ENCODE results near the gene STAMBP.

STAMBP gene

GRCh38 chr2:73890301-73891092, 61.7 kb downstream of the STAMBP start:
- Histone ChIP-seq H3K9me3 (ENCODE audit: insufficient read depth, low read depth, low read length) (no peaks in the 10 kb centered on the region), H2AFZ (ENCODE audit: low read length) (no peak overlapping the region), H3K9me2 (replicated peaks; ENCODE audit: low read depth, low read length) (no peaks in the 10 kb centered on the region), H3K79me2 (ENCODE audit: insufficient read depth, low read length) (no peaks in the 10 kb centered on the region), H3K4me1 (ENCODE audit: insufficient read depth, low read length, poor library complexity, severe bottlenecking) (peaks cover 7% of the 10 kb centered on the region), H3K27me3 (ENCODE audit: insufficient read depth, low read length, poor library complexity, severe bottlenecking) (no peaks in the 10 kb centered on the region), H3F3A (ENCODE audit: low read depth) (no peaks in the 10 kb centered on the region), H3K4me3 (ENCODE audit: low read length, poor library complexity, severe bottlenecking) (no peak overlapping the region), H3K9ac (ENCODE audit: low read depth, low read length, poor library complexity, severe bottlenecking) (no peak overlapping the region), H3K4me2 (ENCODE audit: low read depth, low read length, poor library complexity, severe bottlenecking) (no peak overlapping the region), H4K20me1 (ENCODE audit: insufficient read depth, low read length, poor library complexity, severe bottlenecking) (no peaks in the 10 kb centered on the region), H3K36me3 (ENCODE audit: insufficient read depth, low read length) (no peaks in the 10 kb centered on the region)
- TF ChIP-seq EZH2phosphoT487 (IDR thresholded peaks at IDR 0.05; ENCODE audit: borderline replicate concordance) (no peak), CTCF (conservative IDR thresholded peaks at IDR 0.05; ENCODE audit: low read length) (no peak)

- H3K9me2 ChIP-seq (replicated peaks; ENCODE audit: low read depth, low read length), result no peaks in the 10 kb centered on the region
- no peak overlapping the region for H3K9ac ChIP-seq (ENCODE audit: low read depth, low read length, poor library complexity, severe bottlenecking)
- H3K79me2 ChIP-seq (ENCODE audit: insufficient read depth, low read length), result no peaks in the 10 kb centered on the region
- no peaks in the 10 kb centered on the region for H3K27me3 ChIP-seq (ENCODE audit: insufficient read depth, low read length, poor library complexity, severe bottlenecking)
- H2AFZ ChIP-seq (ENCODE audit: low read length), result no peak overlapping the region
- H3K4me1 ChIP-seq (ENCODE audit: insufficient read depth, low read length, poor library complexity, severe bottlenecking), result peaks cover 14% of the 10 kb centered on the region
- H3K9me3 ChIP-seq (ENCODE audit: insufficient read depth, low read depth, low read length), result no peaks in the 10 kb centered on the region
- peaks cover 2% of the 10 kb centered on the region; the same call in 1 of the 2 replicates for H3F3A ChIP-seq (ENCODE audit: low read depth)
- no peaks in the 10 kb centered on the region for H4K20me1 ChIP-seq (ENCODE audit: insufficient read depth, low read length, poor library complexity, severe bottlenecking)
- H3K4me2 ChIP-seq (ENCODE audit: low read depth, low read length, poor library complexity, severe bottlenecking), result no peak overlapping the region
- H3K4me3 ChIP-seq (ENCODE audit: low read length, poor library complexity, severe bottlenecking), result no peak overlapping the region
- TF ChIP-seq CTCF (conservative IDR thresholded peaks at IDR 0.05; ENCODE audit: low read length), result no peak
- no peaks in the 10 kb centered on the region for H3K36me3 ChIP-seq (ENCODE audit: insufficient read depth, low read length)
Measured at GRCh38 chr2:73891276-73891901, 62.6 kb downstream of the STAMBP start.

GRCh38 chr2:73892631-73893329, 64.0 kb downstream of the STAMBP start, which contains the start of gene ACTG2:
TSS of gene ACTG2 (plus strand) at chr2:73893008. CDS start at chr2:73901312, 8,304 bp downstream.
- Histone ChIP-seq H3K4me2 (ENCODE audit: low read depth, low read length, poor library complexity, severe bottlenecking) (no peak within 1 kb of the TSS), H3K9me2 (replicated peaks; ENCODE audit: low read depth, low read length) (no peaks in the 10 kb centered on the region), H3K4me1 (ENCODE audit: insufficient read depth, low read length, poor library complexity, severe bottlenecking) (peaks cover 28% of the 10 kb centered on the region), H3K9me3 (ENCODE audit: insufficient read depth, low read depth, low read length) (no peaks in the 10 kb centered on the region), H3K79me2 (ENCODE audit: insufficient read depth, low read length) (no peaks in the 10 kb centered on the region), H3K36me3 (ENCODE audit: insufficient read depth, low read length) (no peaks in the 10 kb centered on the region), H4K20me1 (ENCODE audit: insufficient read depth, low read length, poor library complexity, severe bottlenecking) (no peaks in the 10 kb centered on the region), H3F3A (ENCODE audit: low read depth) (peaks cover 4% of the 10 kb centered on the region; the same call in 1 of the 2 replicates), H3K9ac (ENCODE audit: low read depth, low read length, poor library complexity, severe bottlenecking) (no peak within 1 kb of the TSS), H3K4me3 (ENCODE audit: low read length, poor library complexity, severe bottlenecking) (no peak within 1 kb of the TSS), H2AFZ (ENCODE audit: low read length) (0 out of 2 replicates have a peak within 1 kb of the TSS, but pooled peaks have one; percentile 3), H3K27me3 (ENCODE audit: insufficient read depth, low read length, poor library complexity, severe bottlenecking) (no peaks in the 10 kb centered on the region)
- TF ChIP-seq EZH2phosphoT487 (IDR thresholded peaks at IDR 0.05; ENCODE audit: borderline replicate concordance) (no peak), CTCF (conservative IDR thresholded peaks at IDR 0.05; ENCODE audit: low read length) (no peak)

Measured in Loucy (cell line).